Hematopoietic multipotent progenitor cell treated with erythropoietin and hydrocortisone succinate and interleukin-3 and kit ligand, for 15 days (in vitro differentiated cells): ENCODE data around the gene BABAM2.
"Not testable (repeated sequence)": the region's sequence is repeated elsewhere in the genome, so short reads cannot be mapped to it uniquely, and the experiment has no call there.

ENCODE experiments used
- DNase-seq: peaks from one replicate; pipeline ENCODE4 v3.0.0-alpha.2; 2015; ENCODE audit warnings: low spot score

The BABAM2 gene

GRCh38 chr2:28252311-28252710 is 361.8 kb downstream of the BABAM2 start:
- DNase-seq: no peak

- DNase-seq: no peak
These were observed 363.0 kb downstream of the BABAM2 start for GRCh38 chr2:28253543-28253942.

GRCh38 chr2:28255231-28255630 is 364.7 kb downstream of the BABAM2 start:
- not testable (repeated sequence) for DNase-seq

- no peak for DNase-seq
These were observed 366.7 kb downstream of the BABAM2 start for GRCh38 chr2:28257182-28257581.

- not testable (repeated sequence) for DNase-seq
These were observed 368.7 kb downstream of the BABAM2 start for GRCh38 chr2:28259226-28259625.

GRCh38 chr2:28263690-28264089 is 373.2 kb downstream of the BABAM2 start:
- no peak for DNase-seq

- no peak for DNase-seq
These were observed 376.8 kb downstream of the BABAM2 start for GRCh38 chr2:28267282-28267681.

- no peak for DNase-seq
These were observed 377.9 kb downstream of the BABAM2 start for GRCh38 chr2:28268386-28268785.

GRCh38 chr2:28269019-28269784 is 378.7 kb downstream of the BABAM2 start:
- DNase-seq: no peak

- DNase-seq: no peak
These were observed 380.1 kb downstream of the BABAM2 start for GRCh38 chr2:28270456-28271152.

GRCh38 chr2:28271231-28271918 is 380.8 kb downstream of the BABAM2 start:
- DNase-seq: no peak

GRCh38 chr2:28271919-28272250 is 381.4 kb downstream of the BABAM2 start:
- DNase-seq: no peak

GRCh38 chr2:28273751-28274150 is 383.2 kb downstream of the BABAM2 start:
- DNase-seq: no peak

GRCh38 chr2:28274911-28275685 is 384.6 kb downstream of the BABAM2 start:
- no peak for DNase-seq

GRCh38 chr2:28276076-28276618 is 385.6 kb downstream of the BABAM2 start:
- no peak for DNase-seq

- no peak for DNase-seq
These were observed 386.3 kb downstream of the BABAM2 start for GRCh38 chr2:28276807-28277206.

GRCh38 chr2:28277466-28277865 is 386.9 kb downstream of the BABAM2 start:
- DNase-seq: no peak

- DNase-seq: no peak
These were observed 388.8 kb downstream of the BABAM2 start for GRCh38 chr2:28279371-28279770.

GRCh38 chr2:28280619-28281018 is 390.1 kb downstream of the BABAM2 start:
- no peak for DNase-seq

- no peak for DNase-seq
These were observed 391.2 kb downstream of the BABAM2 start for GRCh38 chr2:28281739-28282138.

GRCh38 chr2:28282248-28282647 is 391.7 kb downstream of the BABAM2 start:
- DNase-seq: no peak
